ENCODE results near the gene TAF6. TPM values are rescaled to one million over a fixed set of nuclear protein-coding genes. Genes with fewer than 3 reads are reported as not detected.

The TAF6 gene
- total RNA-seq, 1 experiment from 2014 or later = 87.1 TPM

DNA sequence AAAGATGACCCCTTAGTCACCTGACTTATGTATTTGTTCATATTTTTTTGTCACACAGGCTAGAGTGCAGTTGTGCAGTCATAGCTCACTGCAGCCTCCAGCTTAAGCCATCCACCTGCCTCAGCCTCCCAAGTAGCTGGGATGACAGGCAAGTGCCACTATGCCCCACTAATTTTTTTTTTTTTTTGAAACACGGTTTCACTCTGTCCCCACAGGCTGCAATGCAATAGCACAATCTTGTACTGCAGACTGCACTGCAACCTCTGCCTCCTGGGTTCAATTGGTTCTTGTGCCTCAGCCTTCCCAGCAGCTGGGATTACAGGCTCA is 9.4 kb upstream of the TAF6 start:
- Histone ChIP-seq H2BK15ac (ENCODE audit: low read depth, low read length) (no peak overlapping the region), H4K5ac (ENCODE audit: insufficient read length, low read depth, low read length) (no peak overlapping the region), H3K4me2 (ENCODE audit: insufficient read depth, insufficient read length, low read length) (no peak overlapping the region), H2BK12ac (ENCODE audit: insufficient read length, low read depth, low read length) (no peak overlapping the region), H2BK20ac (ENCODE audit: low read depth, low read length, poor library complexity, severe bottlenecking) (no peak overlapping the region), H4K20me1 (ENCODE audit: control insufficient read depth, insufficient read depth, insufficient read length) (no peaks in the 10 kb centered on the region), H3K56ac (ENCODE audit: insufficient read length, low read depth, low read length) (no peak overlapping the region), H2BK120ac (ENCODE audit: low read depth, low read length, poor library complexity, severe bottlenecking) (no peak overlapping the region), H3K14ac (ENCODE audit: insufficient read depth, low read length) (no peak overlapping the region), H3K18ac (ENCODE audit: insufficient read length, low read depth, low read length) (no peak overlapping the region), H3K4ac (ENCODE audit: low read depth, low read length) (no peak overlapping the region), H3T11ph (ENCODE audit: low read length) (no peak overlapping the region), H2AFZ (ENCODE audit: low read length) (no peak overlapping the region), H3K79me2 (ENCODE audit: insufficient read depth, low read length) (no peaks in the 10 kb centered on the region), H2AK5ac (ENCODE audit: insufficient read length, low read length) (no peak overlapping the region), H4K8ac (replicated peaks; ENCODE audit: insufficient read length, low read depth, low read length) (no peak overlapping the region), H2BK5ac (ENCODE audit: insufficient read length, low read length) (no peak overlapping the region), H3K79me1 (ENCODE audit: insufficient read depth, low read depth, low read length, poor library complexity, severe bottlenecking) (no peaks in the 10 kb centered on the region), H3K27ac (ENCODE audit: insufficient read length, low read depth, low read length) (no peak overlapping the region), H3K9me3 (ENCODE audit: control insufficient read depth, low read depth, low read length) (no peaks in the 10 kb centered on the region), H3K4me1 (ENCODE audit: insufficient read depth, low read length) (peaks cover 4% of the 10 kb centered on the region; the same call in 1 of the 2 replicates), H3K27me3 (ENCODE audit: insufficient read depth, low read length) (no peaks in the 10 kb centered on the region; the same call in 1 of the 2 replicates), H3K9ac (ENCODE audit: extremely low read depth, insufficient read length, low read length) (no peak overlapping the region), H3K23me2 (ENCODE audit: insufficient read length, low read depth, low read length, poor library complexity, severe bottlenecking) (peaks cover 15% of the 10 kb centered on the region), H4K91ac (ENCODE audit: insufficient read length, low read depth, low read length) (no peak overlapping the region), H3K23ac (ENCODE audit: insufficient read length, low read depth, low read length) (no peak overlapping the region)
- H3K4me1 Mint-ChIP-seq = peaks cover 10 to 15% of the 10 kb centered on the region in 2 experiments
- H3K27me3 Mint-ChIP-seq (ENCODE audit: low read depth) = peaks cover 31% of the 10 kb centered on the region
- peaks cover 2 to 7% (median 6%) of the 10 kb centered on the region in 3 experiments; a peak in 3 of 7 replicates for H3K36me3 Mint-ChIP-seq (ENCODE audit: insufficient read depth in 1 of 3, low read depth in 3 of 3)
- TF ChIP-seq CTCF (conservative IDR thresholded peaks at IDR 0.05) = no peak
- no CpG with 5 or more reads among the region's 1 CpG for WGBS (ENCODE audit: extremely low coverage, insufficient read length, low lambda C conversion rate)
- no peak overlapping the region for H3K27ac Mint-ChIP-seq
- no peaks in the 10 kb centered on the region for H3K9me3 Mint-ChIP-seq
- peak overlapping the region in 1 of 2 experiments; percentile 98; a peak in 3 of 5 replicates for H3K4me3 Mint-ChIP-seq
- DNase-seq = no peak
